KMS-11 (cell line): ENCODE results near the gene INTS14.

Experiments
- H2AFZ ChIP-seq: fragments of 200-600 bp; sonication (generic); 2 replicates; pipeline ENCODE4 v1.6.1; 2016; ENCODE audit warnings: antibody characterized with exemption, mixed run types, low read depth
- H3K27ac ChIP-seq: fragments of 200-600 bp; sonication (generic); 2 replicates; pipeline ENCODE4 v1.6.1; 2016; ENCODE audit warnings: mild to moderate bottlenecking, mixed run types
- H3K27me3 ChIP-seq: fragments of 200-600 bp; sonication (generic); 2 replicates; pipeline ENCODE4 v1.6.1; 2017; ENCODE audit warnings: mild to moderate bottlenecking, low read depth, mixed run types, moderate library complexity; ENCODE audit not compliant: insufficient read depth
- H3K36me3 ChIP-seq: fragments of 200-600 bp; sonication (generic); 2 replicates; pipeline ENCODE4 v1.6.1; 2017; ENCODE audit warnings: mild to moderate bottlenecking, mixed run types; ENCODE audit not compliant: insufficient read depth
- H3K4me1 ChIP-seq: fragments of 200-600 bp; sonication (generic); 2 replicates; pipeline ENCODE4 v1.6.1; 2016; ENCODE audit warnings: mild to moderate bottlenecking, low read depth, mixed run types; ENCODE audit not compliant: poor library complexity, severe bottlenecking
- H3K4me2 ChIP-seq: fragments of 200-600 bp; sonication (generic); 2 replicates; pipeline ENCODE4 v1.7.0; 2016; ENCODE audit warnings: mild to moderate bottlenecking, mixed run types
- H3K4me3 ChIP-seq: fragments of 200-600 bp; sonication (generic); IDR thresholded peaks from 2 replicates; pipeline ENCODE4 v1.6.1; 2017; ENCODE audit warnings: low read depth, low read length, mixed read lengths; ENCODE audit not compliant: insufficient read depth
- H3K79me2 ChIP-seq: fragments of 200-600 bp; sonication (generic); 2 replicates; pipeline ENCODE4 v1.6.1; 2016; ENCODE audit warnings: low read depth, mixed run types; ENCODE audit not compliant: insufficient read depth
- H3K9ac ChIP-seq: fragments of 200-600 bp; sonication (generic); 2 replicates; pipeline ENCODE4 v1.6.1; 2016; ENCODE audit warnings: mild to moderate bottlenecking, mixed run types
- H4K20me1 ChIP-seq: fragments of 200-600 bp; sonication (generic); 2 replicates; pipeline ENCODE4 v1.6.1; 2016; ENCODE audit warnings: mild to moderate bottlenecking, mixed run types; ENCODE audit not compliant: insufficient read depth
- CTCF ChIP-seq: fragments of 200-600 bp; sonication (generic); conservative IDR thresholded peaks from 2 replicates; pipeline ENCODE4 v1.6.1; 2017; ENCODE audit warnings: low read depth, mild to moderate bottlenecking, antibody characterized with exemption, low read length, moderate library complexity, mixed read lengths

INTS14 gene

GRCh38 chr15:65650312-65651041 is 39.5 kb upstream of the INTS14 start:
- no peak overlapping the region; the same call in 1 of the 2 replicates for H3K27ac ChIP-seq
- no peaks in the 10 kb centered on the region for H3K36me3 ChIP-seq
- no peaks in the 10 kb centered on the region for H4K20me1 ChIP-seq
- peak overlapping the region; percentile 74 for H3K4me2 ChIP-seq
- H3K79me2 ChIP-seq, result no peaks in the 10 kb centered on the region
- H3K27me3 ChIP-seq, result no peaks in the 10 kb centered on the region
- H2AFZ ChIP-seq, result no peak overlapping the region
- no peak for TF ChIP-seq CTCF
- H3K4me3 ChIP-seq, result no peak overlapping the region
- no peak overlapping the region for H3K9ac ChIP-seq
- peaks cover 18% of the 10 kb centered on the region for H3K4me1 ChIP-seq

GRCh38 chr15:65646486-65646885 is 35.6 kb upstream of the INTS14 start:
- H3K36me3 ChIP-seq, result no peaks in the 10 kb centered on the region

GRCh38 chr15:65645392-65645791 is 34.5 kb upstream of the INTS14 start:
- no peak overlapping the region for H3K9ac ChIP-seq
- H3K36me3 ChIP-seq, result no peaks in the 10 kb centered on the region
- no peak overlapping the region for H2AFZ ChIP-seq
- no peak overlapping the region for H3K4me2 ChIP-seq
- no peaks in the 10 kb centered on the region for H3K79me2 ChIP-seq
- no peaks in the 10 kb centered on the region for H3K27me3 ChIP-seq
- H3K4me1 ChIP-seq, result peaks cover 12% of the 10 kb centered on the region
- H4K20me1 ChIP-seq, result no peaks in the 10 kb centered on the region
- TF ChIP-seq CTCF, result no peak
- no peak overlapping the region for H3K27ac ChIP-seq
- no peak overlapping the region for H3K4me3 ChIP-seq

More at GRCh38 chr15:65646486-65646885, 35.6 kb upstream of the INTS14 start:
- no peak for TF ChIP-seq CTCF
- Histone ChIP-seq H3K4me3 (no peak overlapping the region), H3K9ac (no peak overlapping the region), H3K4me1 (peaks cover 18% of the 10 kb centered on the region), H3K27me3 (no peaks in the 10 kb centered on the region), H3K79me2 (no peaks in the 10 kb centered on the region), H4K20me1 (no peaks in the 10 kb centered on the region), H3K27ac (no peak overlapping the region), H3K4me2 (no peak overlapping the region), H2AFZ (no peak overlapping the region)

- Histone ChIP-seq H3K27me3 (no peaks in the 10 kb centered on the region), H4K20me1 (no peaks in the 10 kb centered on the region), H3K4me2 (no peak overlapping the region), H3K27ac (no peak overlapping the region), H3K4me3 (no peak overlapping the region), H3K4me1 (peaks cover 1% of the 10 kb centered on the region), H3K9ac (no peak overlapping the region), H3K36me3 (no peaks in the 10 kb centered on the region), H3K79me2 (no peaks in the 10 kb centered on the region), H2AFZ (no peak overlapping the region)
- no peak for TF ChIP-seq CTCF
Measured at GRCh38 chr15:65644282-65644681, 33.4 kb upstream of the INTS14 start.
